Cerebellar cortex (tissue), 1 donor: ENCODE measurements around the gene HUS1B.
"Not testable (repeated sequence)": the region's sequence is repeated elsewhere in the genome, so short reads cannot be mapped to it uniquely, and the experiment has no call there.

ENCODE experiments used
- DNase-seq: peaks from one replicate; pipeline ENCODE4 v3.0.0-alpha.2; 2015; ENCODE audit warnings: low spot score

The HUS1B gene

GRCh38 chr6:678520-678919 is 21.6 kb upstream of the HUS1B start:
- DNase-seq, result no peak

- DNase-seq, result no peak
Observed at GRCh38 chr6:677919-678318, 21.0 kb upstream of the HUS1B start.

- no peak for DNase-seq
Observed at GRCh38 chr6:674956-675355, 18.1 kb upstream of the HUS1B start.

- DNase-seq, result no peak
Observed at GRCh38 chr6:674406-674805, 17.5 kb upstream of the HUS1B start.

GRCh38 chr6:667253-667927 is 10.5 kb upstream of the HUS1B start:
- DNase-seq, result no peak

- no peak for DNase-seq
Observed at GRCh38 chr6:665403-666267, 8.7 kb upstream of the HUS1B start.

- not testable (repeated sequence) for DNase-seq
Observed at GRCh38 chr6:663788-664187, 6.9 kb upstream of the HUS1B start.

GRCh38 chr6:659716-660581 is 3.0 kb upstream of the HUS1B start:
- DNase-seq, result no peak

- DNase-seq, result no peak
Observed at GRCh38 chr6:658244-658643, 1.3 kb upstream of the HUS1B start.

GRCh38 chr6:657743-658142 is 843 bp upstream of the HUS1B start:
- no peak for DNase-seq

- DNase-seq, result no peak
Observed at GRCh38 chr6:654136-654535, 2.8 kb downstream of the HUS1B start.

- DNase-seq, result no peak
Observed at GRCh38 chr6:652865-653264, 4.0 kb downstream of the HUS1B start.

- no peak for DNase-seq
Observed at GRCh38 chr6:650098-650497, 6.8 kb downstream of the HUS1B start.

- no peak for DNase-seq
Observed at GRCh38 chr6:642805-643204, 14.1 kb downstream of the HUS1B start.

GRCh38 chr6:641225-641985 is 15.5 kb downstream of the HUS1B start:
- no peak for DNase-seq

GRCh38 chr6:636488-636887 is 20.4 kb downstream of the HUS1B start:
- no peak for DNase-seq

- DNase-seq, result no peak
Observed at GRCh38 chr6:635233-635632, 21.7 kb downstream of the HUS1B start.

- no peak for DNase-seq
Observed at GRCh38 chr6:633611-634010, 23.3 kb downstream of the HUS1B start.

- DNase-seq, result no peak
Observed at GRCh38 chr6:628766-629165, 28.1 kb downstream of the HUS1B start.

GRCh38 chr6:626236-626635 is 30.7 kb downstream of the HUS1B start:
- no peak for DNase-seq

- peak; percentile 33 for DNase-seq
Observed at GRCh38 chr6:624979-625378, 31.9 kb downstream of the HUS1B start.

GRCh38 chr6:622462-622861 is 34.4 kb downstream of the HUS1B start:
- no peak for DNase-seq
